ENCODE data around the gene LEKR1. TPM values are rescaled to one million over a fixed set of nuclear protein-coding genes. Genes with fewer than 3 reads are reported as not detected.

The LEKR1 gene
- polyA plus RNA-seq, 1 experiment = 0.12 TPM

DNA sequence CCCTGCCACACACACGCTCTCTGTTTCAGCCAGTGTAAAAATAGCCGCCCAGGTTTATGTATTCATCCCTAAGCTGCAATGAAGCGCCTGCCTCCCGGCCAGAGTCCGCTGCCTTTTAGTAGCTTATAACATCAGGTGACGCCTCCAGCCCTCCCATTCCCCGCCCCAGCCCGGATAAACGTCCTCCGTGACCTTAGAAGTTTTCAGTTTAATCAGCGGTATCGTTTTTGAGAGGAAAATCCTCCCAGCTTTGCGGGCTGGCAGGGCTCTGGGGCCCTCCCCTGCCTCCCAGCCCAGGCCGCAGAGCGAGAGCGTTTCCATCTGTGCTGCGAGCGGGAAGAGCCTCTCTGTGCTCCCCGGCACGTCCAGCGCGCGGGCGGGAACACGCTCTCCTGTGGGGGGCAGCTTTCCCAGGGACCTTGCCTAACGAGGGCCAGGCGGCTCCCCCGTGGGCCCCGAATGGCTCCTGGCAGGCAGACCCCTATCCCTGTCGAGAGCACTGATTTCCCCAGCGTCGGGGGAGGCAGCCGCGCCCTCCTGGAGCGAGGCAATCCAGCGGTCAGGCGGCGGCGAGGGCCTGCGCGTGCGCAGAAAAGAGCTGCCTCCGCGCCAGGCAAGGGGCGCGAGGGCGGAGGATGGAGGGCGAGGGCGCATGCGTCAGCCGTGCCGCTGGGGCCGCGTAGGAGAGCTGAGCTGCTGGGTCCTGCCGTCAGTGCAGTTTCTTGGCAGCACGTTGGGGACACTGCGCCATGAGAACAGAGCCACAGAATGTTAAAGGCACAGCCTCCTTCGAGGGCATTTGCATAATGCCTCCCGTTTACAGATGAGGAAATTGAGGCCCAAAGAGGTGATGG, 262.7 kb downstream of the LEKR1 start:
- DNase-seq (ENCODE audit: low read depth) = peak; percentile 69
- POLR2A ChIA-PET = interaction anchor here (0.6 to 1.0 kb wide), 5 partner anchors 19 to 412 kb away, joined by 3 read pairs; no protein-coding TSS in a partner anchor
- Histone ChIP-seq H3K4me3 (ENCODE audit: low read depth, low read length) (peak overlapping the region; percentile 54), H3K27me3 (ENCODE audit: control insufficient read depth, insufficient read depth, low read length) (no peaks in the 10 kb centered on the region), H3K36me3 (ENCODE audit: control insufficient read depth, insufficient read depth, low read length) (no peaks in the 10 kb centered on the region)
- CTCF ChIA-PET = interaction anchor here (0.6 to 10.4 kb wide), 9 partner anchors 8 to 937 kb away, joined by 3 to 140 read pairs (median 4); partner anchors contain the start of gene TIPARP
- peak; percentile 25; the same call in 1 of the 2 replicates for TF ChIP-seq CTCF (IDR thresholded peaks at IDR 0.05; ENCODE audit: insufficient read depth, low read depth, low read length)

DNA sequence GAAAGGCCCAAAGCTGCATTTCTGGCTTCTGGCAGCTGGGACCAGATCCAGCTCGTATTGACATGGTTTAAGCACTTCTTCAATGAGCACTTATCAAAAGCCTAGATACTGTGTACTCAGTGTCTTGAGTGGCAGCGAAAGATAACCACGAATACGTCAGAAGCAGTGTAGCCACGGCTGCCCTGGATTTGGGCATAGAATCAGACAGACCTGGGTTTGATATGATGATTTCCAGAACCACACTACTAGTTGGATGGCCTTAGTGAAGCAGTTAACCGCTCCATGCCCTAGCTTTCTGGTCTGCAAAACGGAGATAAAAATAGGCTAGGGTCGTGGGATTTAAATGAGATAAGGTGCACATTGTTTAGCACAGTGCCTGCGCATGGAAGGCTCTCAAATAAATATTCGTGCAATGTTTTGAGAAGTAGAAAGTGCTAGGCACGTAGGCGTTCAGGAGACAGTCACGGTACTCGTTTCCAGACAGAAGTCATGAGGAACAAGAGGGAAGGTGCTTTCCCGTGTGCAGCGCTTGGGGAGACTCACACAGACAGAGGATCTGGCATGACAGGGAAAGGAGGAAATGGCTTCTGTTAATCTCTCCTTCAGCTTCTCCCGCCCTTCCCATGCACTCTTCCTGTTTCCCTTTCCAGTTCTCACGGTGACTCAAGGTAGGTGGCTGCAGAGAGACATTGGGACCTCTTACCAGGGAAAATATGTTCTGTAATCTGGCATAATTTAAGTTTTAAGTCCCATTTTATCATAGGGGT, 263.5 kb downstream of the LEKR1 start:
- TF ChIP-seq CTCF (IDR thresholded peaks at IDR 0.05; ENCODE audit: insufficient read depth, low read depth, low read length) = no peak
- no peak overlapping the region for H3K4me3 ChIP-seq (ENCODE audit: low read depth, low read length)
- no peak for DNase-seq (ENCODE audit: low read depth)
- no peaks in the 10 kb centered on the region for H3K27me3 ChIP-seq (ENCODE audit: control insufficient read depth, insufficient read depth, low read length)
- ChIA-PET POLR2A (interaction anchor here (0.6 kb wide), 1 partner anchor 201 kb away, joined by 3 read pairs; no protein-coding TSS in a partner anchor), CTCF (interaction anchor here (0.6 to 10.4 kb wide), 7 partner anchors 9 to 415 kb away, joined by 3 to 140 read pairs (median 4); partner anchors contain the start of gene TIPARP)
- H3K36me3 ChIP-seq (ENCODE audit: control insufficient read depth, insufficient read depth, low read length) = no peaks in the 10 kb centered on the region

- H3K36me3 ChIP-seq (ENCODE audit: control insufficient read depth, insufficient read depth, low read length) = no peaks in the 10 kb centered on the region
- no peak for DNase-seq (ENCODE audit: low read depth)
- H3K27me3 ChIP-seq (ENCODE audit: control insufficient read depth, insufficient read depth, low read length) = no peaks in the 10 kb centered on the region
- H3K4me3 ChIP-seq (ENCODE audit: low read depth, low read length) = no peak overlapping the region
- POLR2A ChIA-PET = interaction anchor here (0.7 kb wide), 1 partner anchor 702 kb away, joined by 10 read pairs; no protein-coding TSS in a partner anchor
- CTCF ChIA-PET = interaction anchor here (1.0 to 1.9 kb wide), 5 partner anchors 9 to 417 kb away, joined by 3 to 7 read pairs (median 4); partner anchors contain the start of gene TIPARP
- no peak for TF ChIP-seq CTCF (IDR thresholded peaks at IDR 0.05; ENCODE audit: insufficient read depth, low read depth, low read length)
These were observed 265.1 kb downstream of the LEKR1 start for GRCh38 chr3:157091083-157091833.

GRCh38 chr3:157092230-157092629, 266.1 kb downstream of the LEKR1 start:
- POLR2A ChIA-PET = interaction anchor here (0.5 kb wide), 1 partner anchor 95 kb away, joined by 9 read pairs; no protein-coding TSS in a partner anchor
- Histone ChIP-seq H3K4me3 (ENCODE audit: low read depth, low read length) (no peak overlapping the region), H3K36me3 (ENCODE audit: control insufficient read depth, insufficient read depth, low read length) (no peaks in the 10 kb centered on the region), H3K27me3 (ENCODE audit: control insufficient read depth, insufficient read depth, low read length) (no peaks in the 10 kb centered on the region)
- no peak for TF ChIP-seq CTCF (IDR thresholded peaks at IDR 0.05; ENCODE audit: insufficient read depth, low read depth, low read length)
- CTCF ChIA-PET = interaction anchor here (1.5 to 2.2 kb wide), 6 partner anchors 10 to 418 kb away, joined by 3 to 7 read pairs (median 4); partner anchors contain the start of gene TIPARP
- no peak for DNase-seq (ENCODE audit: low read depth)
